HFFc6 (cell line): ENCODE results near the gene MPRIP. TPM values are rescaled to one million over a fixed set of nuclear protein-coding genes. Genes with fewer than 3 reads are reported as not detected.

Experiments
- DNase-seq: peaks from one replicate; pipeline ENCODE4 v3.0.0-alpha.2; 2018
- H3K27ac Mint-ChIP-seq: 2 replicates; pipeline ENCODE4 v1.8.0; 2020; ENCODE audit warnings: mild to moderate bottlenecking, mixed read lengths
- H3K27me3 Mint-ChIP-seq: 2 replicates; pipeline ENCODE4 v1.8.0; 2021; ENCODE audit warnings: mild to moderate bottlenecking, moderate library complexity, mixed read lengths; ENCODE audit not compliant: insufficient read depth
- H3K36me3 Mint-ChIP-seq: 2 replicates; pipeline ENCODE4 v1.8.0; 2021; ENCODE audit warnings: low read depth, mixed read lengths
- H3K4me1 Mint-ChIP-seq: 2 replicates; pipeline ENCODE4 v1.8.0; 2020; ENCODE audit warnings: low read depth, mixed read lengths
- H3K4me3 Mint-ChIP-seq: 2 replicates; pipeline ENCODE4 v1.8.0; 2020; ENCODE audit warnings: mild to moderate bottlenecking, moderate library complexity, mixed read lengths
- H3K9me3 Mint-ChIP-seq: 2 replicates; pipeline ENCODE4 v1.8.0; 2020; ENCODE audit warnings: mild to moderate bottlenecking, mixed read lengths
- total RNA-seq, 6 experiments: library from RNA; stranded (reverse); fragmentation: NEBNext Ultra II Directional; extraction: Animal tissue kit (Norgen Biotek cat#: 25700); gene quantifications; 2 replicates in 1 of 6; 3 replicates in 5 of 6; pipeline ENCODE4 v1.2.3, GENCODE V29; 2021
- TF ChIP-seq, protein P1 (sequence below): fragments of 200-600 bp; sonication (generic); IDR thresholded peaks from 2 replicates; pipeline ENCODE4 v1.5.0; 2021; ENCODE audit warnings: antibody characterized with exemption, mild to moderate bottlenecking

Gene MPRIP
- total RNA-seq, 6 experiments from 2014 or later: 350 to 409 (median 372) TPM

GRCh38 chr17:17041018-17041521 lies 1.2 kb upstream of the MPRIP start:
- DNase-seq: peak; percentile 72
- Mint-ChIP-seq H3K9me3 (no peaks in the 10 kb centered on the region), H3K4me1 (peaks cover 55% of the 10 kb centered on the region), H3K36me3 (peaks cover 7% of the 10 kb centered on the region), H3K27me3 (no peaks in the 10 kb centered on the region), H3K4me3 (peak overlapping the region; percentile 79), H3K27ac (peak overlapping the region; percentile 81)
- TF ChIP-seq, protein P1, sequence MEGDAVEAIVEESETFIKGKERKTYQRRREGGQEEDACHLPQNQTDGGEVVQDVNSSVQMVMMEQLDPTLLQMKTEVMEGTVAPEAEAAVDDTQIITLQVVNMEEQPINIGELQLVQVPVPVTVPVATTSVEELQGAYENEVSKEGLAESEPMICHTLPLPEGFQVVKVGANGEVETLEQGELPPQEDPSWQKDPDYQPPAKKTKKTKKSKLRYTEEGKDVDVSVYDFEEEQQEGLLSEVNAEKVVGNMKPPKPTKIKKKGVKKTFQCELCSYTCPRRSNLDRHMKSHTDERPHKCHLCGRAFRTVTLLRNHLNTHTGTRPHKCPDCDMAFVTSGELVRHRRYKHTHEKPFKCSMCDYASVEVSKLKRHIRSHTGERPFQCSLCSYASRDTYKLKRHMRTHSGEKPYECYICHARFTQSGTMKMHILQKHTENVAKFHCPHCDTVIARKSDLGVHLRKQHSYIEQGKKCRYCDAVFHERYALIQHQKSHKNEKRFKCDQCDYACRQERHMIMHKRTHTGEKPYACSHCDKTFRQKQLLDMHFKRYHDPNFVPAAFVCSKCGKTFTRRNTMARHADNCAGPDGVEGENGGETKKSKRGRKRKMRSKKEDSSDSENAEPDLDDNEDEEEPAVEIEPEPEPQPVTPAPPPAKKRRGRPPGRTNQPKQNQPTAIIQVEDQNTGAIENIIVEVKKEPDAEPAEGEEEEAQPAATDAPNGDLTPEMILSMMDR: no peak

DNA sequence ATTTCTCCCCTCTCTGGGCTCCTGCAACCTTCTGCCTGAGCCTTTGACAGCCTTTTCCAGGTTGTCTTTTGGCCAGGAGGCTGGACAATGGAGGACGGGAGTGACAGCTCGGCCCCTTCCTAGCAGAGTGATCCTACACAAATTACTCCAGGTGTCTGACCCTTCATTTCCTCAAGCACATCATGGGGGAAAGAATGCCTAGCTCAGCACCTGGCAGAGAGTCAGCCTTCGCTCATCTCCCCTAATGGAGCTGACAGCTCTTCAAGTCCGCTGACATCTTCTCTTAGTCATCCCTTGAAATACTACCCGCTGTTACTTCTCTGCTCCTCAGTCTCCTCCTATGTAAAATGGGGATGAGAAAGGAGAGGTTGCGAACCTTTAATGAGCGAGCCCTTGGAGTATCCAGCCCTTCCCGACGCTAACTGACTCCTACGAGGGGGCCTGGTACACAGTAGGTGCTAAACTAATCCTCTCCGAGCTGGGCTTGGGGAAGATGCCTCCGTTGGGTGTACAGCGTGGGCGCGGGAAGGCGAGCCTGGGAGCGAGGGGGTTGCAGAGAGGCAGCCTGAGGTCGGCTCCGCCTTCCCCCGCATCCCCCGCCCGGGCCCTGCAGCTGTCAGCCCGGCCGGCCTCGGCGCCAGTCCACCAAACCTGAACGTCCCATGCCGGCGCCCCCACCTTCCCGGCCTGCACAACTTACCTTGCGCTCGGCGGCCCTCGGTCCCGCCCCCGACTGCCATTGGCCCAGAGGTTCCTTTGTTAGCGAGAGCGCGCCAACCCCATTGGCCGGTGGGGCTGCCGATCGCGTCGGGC lies 480 bp upstream of the MPRIP start:
- no peaks in the 10 kb centered on the region for H3K27me3 Mint-ChIP-seq
- TF ChIP-seq, protein P1: no peak
- peaks cover 13% of the 10 kb centered on the region for H3K36me3 Mint-ChIP-seq
- peak overlapping the region; percentile 81 for H3K27ac Mint-ChIP-seq
- DNase-seq: peak; percentile 95
- peaks cover 56% of the 10 kb centered on the region for H3K4me1 Mint-ChIP-seq
- peak overlapping the region; percentile 79 for H3K4me3 Mint-ChIP-seq
- no peaks in the 10 kb centered on the region for H3K9me3 Mint-ChIP-seq

GRCh38 chr17:17042851-17043460 lies 699 bp downstream of the MPRIP start:
- Mint-ChIP-seq H3K9me3 (no peaks in the 10 kb centered on the region), H3K36me3 (peaks cover 22% of the 10 kb centered on the region), H3K4me1 (peaks cover 55% of the 10 kb centered on the region), H3K27me3 (no peaks in the 10 kb centered on the region), H3K4me3 (peak overlapping the region; percentile 93), H3K27ac (peak overlapping the region; percentile 96)
- DNase-seq: peak; percentile 43
- TF ChIP-seq, protein P1: no peak

- Mint-ChIP-seq H3K4me3 (peak overlapping the region; percentile 93), H3K27me3 (no peaks in the 10 kb centered on the region), H3K27ac (peak overlapping the region; percentile 96), H3K4me1 (peaks cover 62% of the 10 kb centered on the region), H3K36me3 (peaks cover 22% of the 10 kb centered on the region), H3K9me3 (no peaks in the 10 kb centered on the region)
- TF ChIP-seq, protein P1: no peak
- DNase-seq: no peak
Observed at GRCh38 chr17:17043461-17044271, 1.4 kb downstream of the MPRIP start.

GRCh38 chr17:17044846-17045561 lies 2.7 kb downstream of the MPRIP start:
- peak overlapping the region; percentile 93 for H3K4me3 Mint-ChIP-seq
- peak overlapping the region; percentile 96 for H3K27ac Mint-ChIP-seq
- H3K4me1 Mint-ChIP-seq: peaks cover 63% of the 10 kb centered on the region
- no peaks in the 10 kb centered on the region for H3K9me3 Mint-ChIP-seq
- DNase-seq: peak; percentile 61
- TF ChIP-seq, protein P1: no peak
- H3K27me3 Mint-ChIP-seq: no peaks in the 10 kb centered on the region
- peaks cover 22% of the 10 kb centered on the region for H3K36me3 Mint-ChIP-seq
